WERI-Rb-1 (cell line): ENCODE measurements around the gene PPP1R3E.
"Not testable (repeated sequence)": the region's sequence is repeated elsewhere in the genome, so short reads cannot be mapped to it uniquely, and the experiment has no call there.

ENCODE experiments used
- DNase-seq: peaks from one replicate; pipeline ENCODE4 v3.0.0-alpha.2; 2020
- H3K27ac ChIP-seq: fragments of 250-450 bp; sonication (Bioruptor Pico); 2 replicates; pipeline ENCODE4 v1.5.1; 2020; ENCODE audit warnings: mild to moderate bottlenecking, moderate library complexity
- H3K27me3 ChIP-seq: fragments of 250-450 bp; sonication (Bioruptor Pico); 2 replicates; pipeline ENCODE4 v1.5.1; 2021; ENCODE audit warnings: mild to moderate bottlenecking, low read depth, moderate library complexity; ENCODE audit not compliant: insufficient read depth, severe bottlenecking
- H3K36me3 ChIP-seq: fragments of 250-450 bp; sonication (Bioruptor Pico); 2 replicates; pipeline ENCODE4 v1.5.1; 2020; ENCODE audit warnings: mild to moderate bottlenecking, moderate library complexity
- H3K4me3 ChIP-seq: 2 replicates; pipeline ENCODE4 v1.5.1; 2011; ENCODE audit warnings: low read depth, mild to moderate bottlenecking, control low read depth, low read length
- H3K9me3 ChIP-seq: fragments of 250-450 bp; sonication (Bioruptor Pico); 2 replicates; pipeline ENCODE4 v1.5.1; 2021; ENCODE audit warnings: mild to moderate bottlenecking, moderate library complexity; ENCODE audit not compliant: severe bottlenecking
- TF ChIP-seq, protein P1 (sequence below): IDR thresholded peaks from 2 replicates; pipeline ENCODE4 v1.5.1; 2011; ENCODE audit warnings: low read depth, mild to moderate bottlenecking, control low read depth, inconsistent platforms, low read length

Gene PPP1R3E

DNA sequence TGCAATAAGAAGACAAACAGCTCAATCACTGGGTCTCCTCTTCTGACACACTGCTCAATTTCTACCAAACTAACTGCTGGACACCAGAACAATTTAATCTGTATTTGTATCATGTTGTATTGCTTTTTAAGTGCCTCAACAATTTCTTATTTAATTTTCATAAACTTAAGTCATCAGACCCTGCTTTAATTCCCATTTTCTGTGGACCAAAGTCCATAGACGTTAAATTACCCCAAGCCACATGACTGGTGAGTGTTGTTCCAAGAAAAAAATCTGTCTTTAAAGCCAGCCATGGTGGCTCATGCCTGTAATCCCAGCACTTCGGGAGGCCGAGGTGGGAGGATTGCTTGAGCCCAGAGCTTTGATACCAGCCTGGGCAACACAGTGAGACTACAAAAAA is 25.5 kb downstream of the PPP1R3E start:
- DNase-seq: no peak
- TF ChIP-seq, protein P1, sequence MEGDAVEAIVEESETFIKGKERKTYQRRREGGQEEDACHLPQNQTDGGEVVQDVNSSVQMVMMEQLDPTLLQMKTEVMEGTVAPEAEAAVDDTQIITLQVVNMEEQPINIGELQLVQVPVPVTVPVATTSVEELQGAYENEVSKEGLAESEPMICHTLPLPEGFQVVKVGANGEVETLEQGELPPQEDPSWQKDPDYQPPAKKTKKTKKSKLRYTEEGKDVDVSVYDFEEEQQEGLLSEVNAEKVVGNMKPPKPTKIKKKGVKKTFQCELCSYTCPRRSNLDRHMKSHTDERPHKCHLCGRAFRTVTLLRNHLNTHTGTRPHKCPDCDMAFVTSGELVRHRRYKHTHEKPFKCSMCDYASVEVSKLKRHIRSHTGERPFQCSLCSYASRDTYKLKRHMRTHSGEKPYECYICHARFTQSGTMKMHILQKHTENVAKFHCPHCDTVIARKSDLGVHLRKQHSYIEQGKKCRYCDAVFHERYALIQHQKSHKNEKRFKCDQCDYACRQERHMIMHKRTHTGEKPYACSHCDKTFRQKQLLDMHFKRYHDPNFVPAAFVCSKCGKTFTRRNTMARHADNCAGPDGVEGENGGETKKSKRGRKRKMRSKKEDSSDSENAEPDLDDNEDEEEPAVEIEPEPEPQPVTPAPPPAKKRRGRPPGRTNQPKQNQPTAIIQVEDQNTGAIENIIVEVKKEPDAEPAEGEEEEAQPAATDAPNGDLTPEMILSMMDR: no peak
- Histone ChIP-seq H3K36me3 (peaks cover 3% of the 10 kb centered on the region; the same call in 1 of the 2 replicates), H3K9me3 (no peaks in the 10 kb centered on the region), H3K27me3 (no peaks in the 10 kb centered on the region), H3K27ac (no peak overlapping the region), H3K4me3 (no peak overlapping the region)

DNA sequence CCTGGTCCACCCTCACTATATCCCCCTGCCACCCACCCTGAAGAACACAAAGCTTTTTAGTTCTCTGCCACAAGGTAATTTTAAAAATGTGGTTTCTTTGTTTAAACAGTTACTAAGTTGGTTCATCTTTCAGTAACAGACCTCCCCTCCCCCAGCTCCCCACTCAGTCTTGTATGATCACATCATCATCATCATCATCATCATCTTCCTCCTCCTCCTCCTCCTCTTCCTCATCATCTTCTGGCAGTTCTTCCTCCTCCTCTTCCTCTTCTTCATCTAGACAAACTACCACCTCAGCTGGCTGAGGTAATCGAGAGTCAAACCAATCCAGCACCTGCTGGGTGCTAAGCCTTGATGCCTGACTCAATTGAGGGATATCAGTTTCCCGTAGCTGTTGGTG is 27.2 kb downstream of the PPP1R3E start:
- Histone ChIP-seq H3K4me3 (no peak overlapping the region), H3K9me3 (no peaks in the 10 kb centered on the region), H3K27me3 (no peaks in the 10 kb centered on the region), H3K27ac (no peak overlapping the region), H3K36me3 (no peaks in the 10 kb centered on the region)
- TF ChIP-seq, protein P1: no peak
- no peak for DNase-seq

DNA sequence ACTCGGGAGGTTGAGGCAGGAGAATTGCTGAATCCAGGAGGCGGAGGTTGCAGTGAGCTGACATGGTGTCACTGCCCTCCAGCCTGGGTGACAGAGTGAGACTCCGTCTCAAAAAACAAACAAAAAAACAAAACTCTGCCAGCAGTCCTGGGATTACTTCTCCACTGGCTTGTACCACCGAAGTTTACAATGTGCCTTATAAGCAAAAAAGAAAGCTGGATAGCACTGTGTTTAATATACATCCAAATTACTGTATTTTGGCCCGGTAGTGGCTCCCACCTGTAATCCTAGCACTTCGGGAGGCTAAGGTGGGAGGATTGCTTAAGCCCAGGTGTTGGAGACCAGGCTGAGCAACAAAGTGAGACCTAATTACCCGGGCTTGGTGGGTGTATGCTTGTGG is 33.5 kb downstream of the PPP1R3E start:
- TF ChIP-seq, protein P1: no peak
- DNase-seq: no peak
- Histone ChIP-seq H3K27ac (no peak overlapping the region), H3K36me3 (no peaks in the 10 kb centered on the region), H3K27me3 (no peaks in the 10 kb centered on the region), H3K4me3 (no peak overlapping the region), H3K9me3 (no peaks in the 10 kb centered on the region)

DNA sequence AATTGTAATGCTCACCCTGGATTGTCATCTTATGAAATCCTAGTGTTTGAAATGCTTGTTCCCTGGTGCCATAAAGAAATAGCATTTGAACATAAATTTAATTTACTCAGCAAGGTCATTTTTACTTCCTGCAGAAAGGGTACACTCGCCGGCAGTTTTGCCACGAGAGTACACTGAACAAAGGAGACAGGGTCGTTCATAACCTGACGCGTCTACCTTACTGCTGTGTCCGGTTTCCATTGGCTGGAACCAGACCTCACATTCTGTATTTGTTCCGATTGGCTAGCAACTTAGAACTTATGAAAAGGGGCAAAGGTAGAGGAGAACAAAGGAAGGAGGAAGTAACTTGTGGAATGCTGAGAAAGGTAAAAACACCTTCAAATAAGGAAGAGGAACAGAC is 41.8 kb downstream of the PPP1R3E start:
- DNase-seq, H3K36me3 ChIP-seq, H3K4me3 ChIP-seq: not testable (repeated sequence)

DNA sequence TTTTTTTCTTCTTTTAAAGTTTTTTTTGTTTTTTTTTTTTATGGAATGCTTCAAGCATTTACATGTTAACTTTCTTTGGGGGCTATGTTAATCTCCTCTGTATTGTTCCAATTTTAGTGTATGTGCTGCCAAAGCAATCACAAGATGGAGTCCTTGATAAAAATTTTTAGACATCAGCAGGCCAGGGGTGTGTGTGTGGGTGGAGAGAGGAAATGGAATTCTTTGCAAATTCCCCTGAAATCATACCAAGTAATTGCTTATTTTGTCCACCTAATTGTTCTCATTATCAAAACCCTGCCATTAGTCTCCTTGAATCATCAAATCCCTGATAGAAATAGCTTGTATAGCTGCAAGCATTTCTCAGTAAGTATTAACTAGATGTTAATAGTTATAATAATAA is 43.2 kb downstream of the PPP1R3E start:
- DNase-seq: no peak
- Histone ChIP-seq H3K27ac (no peak overlapping the region), H3K9me3 (no peaks in the 10 kb centered on the region), H3K4me3 (no peak overlapping the region), H3K36me3 (no peaks in the 10 kb centered on the region), H3K27me3 (no peaks in the 10 kb centered on the region)
- TF ChIP-seq, protein P1: no peak

More for the DNA sequence above, 41.8 kb downstream of the PPP1R3E start:
- not testable (repeated sequence) for H3K27me3 ChIP-seq, H3K27ac ChIP-seq, H3K9me3 ChIP-seq

DNA sequence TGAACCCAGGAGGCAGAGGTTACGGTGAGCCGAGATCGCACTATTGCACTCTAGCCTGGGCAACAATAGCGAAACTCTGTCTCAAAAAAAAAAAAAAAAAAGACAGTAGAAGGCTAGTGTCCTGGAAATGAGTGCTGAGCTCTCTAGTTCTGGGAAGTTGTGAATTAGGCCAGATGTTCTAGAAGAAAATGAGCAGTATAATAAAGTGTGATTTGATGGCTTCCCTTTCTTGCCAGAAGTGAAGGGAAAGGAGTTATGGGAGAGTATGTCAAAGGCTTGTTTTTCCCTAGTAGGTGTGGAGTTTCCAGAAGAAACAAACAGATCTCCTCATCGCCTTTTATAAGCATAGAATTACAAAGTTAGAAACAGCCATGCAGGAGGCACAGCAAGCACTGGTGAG is 44.4 kb downstream of the PPP1R3E start:
- Histone ChIP-seq H3K9me3 (no peaks in the 10 kb centered on the region), H3K36me3 (no peaks in the 10 kb centered on the region), H3K4me3 (no peak overlapping the region), H3K27me3 (no peaks in the 10 kb centered on the region), H3K27ac (no peak overlapping the region)
- DNase-seq: no peak
- TF ChIP-seq, protein P1: no peak
